Measurements from ENCODE around the gene STAT5B. TPM values are rescaled to one million over a fixed set of nuclear protein-coding genes. Genes with fewer than 3 reads are reported as not detected.
"Not testable (repeated sequence)": the region's sequence is repeated elsewhere in the genome, so short reads cannot be mapped to it uniquely, and the experiment has no call there.

The STAT5B gene
- total and polyA plus RNA-seq, 2 experiments from 2014 or later = 13.8 to 23.5 TPM

DNA sequence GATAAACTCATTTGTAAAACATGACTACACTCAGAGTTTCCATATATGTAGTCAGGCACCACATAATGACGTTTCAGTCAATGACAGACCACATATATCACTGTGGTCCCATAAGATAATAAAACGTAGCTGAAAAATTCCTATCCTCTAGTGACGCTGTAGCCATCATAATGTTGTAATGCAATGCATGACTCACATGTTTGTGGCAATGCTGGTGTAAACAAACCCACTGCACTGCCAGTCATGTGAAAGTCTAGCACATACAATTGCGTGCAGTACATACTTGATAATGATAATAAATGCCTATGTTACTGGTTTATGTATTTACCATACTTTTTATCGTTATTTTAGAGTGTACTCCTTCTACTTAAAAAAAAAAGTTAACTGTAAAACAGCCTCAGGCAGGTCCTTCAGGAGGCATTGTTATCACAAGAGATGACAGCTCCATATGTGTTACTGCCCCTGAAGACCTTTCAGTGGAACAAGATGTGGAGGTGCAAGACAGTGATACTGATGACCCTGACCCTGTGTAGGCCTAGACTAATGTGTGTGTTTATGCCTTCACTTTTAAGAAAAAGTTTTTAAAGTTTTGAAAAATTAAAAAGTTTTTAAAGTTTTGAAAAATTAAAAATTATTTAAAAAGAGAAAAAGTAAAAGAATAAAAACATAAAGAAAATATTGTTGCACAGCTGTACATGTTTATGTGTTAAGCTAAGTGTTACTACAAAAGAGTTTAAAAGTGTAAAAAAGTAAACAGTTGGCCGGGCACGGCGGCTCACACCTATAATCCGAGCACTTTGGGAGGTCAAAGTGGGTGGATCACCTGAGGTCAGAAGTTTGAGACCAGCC lies 9.0 kb downstream of the STAT5B start:
- no peaks in the 10 kb centered on the region for H3F3A ChIP-seq (ENCODE audit: insufficient read depth)
- H3K4me3 ChIP-seq = no peak overlapping the region
- H2AFZ ChIP-seq = no peak overlapping the region
- H3K9ac ChIP-seq = no peak overlapping the region
- H3K79me2 ChIP-seq (ENCODE audit: insufficient read depth) = peaks cover 80% of the 10 kb centered on the region
- H3K9me3 ChIP-seq (ENCODE audit: low read depth) = no peaks in the 10 kb centered on the region
- peak; percentile 84 for DNase-seq
- in situ Hi-C loops (cut with MboI) = no loop called here
- H3K27me3 ChIP-seq (replicated peaks; ENCODE audit: insufficient read depth) = no peaks in the 10 kb centered on the region
- H3K4me1 ChIP-seq (ENCODE audit: insufficient read depth) = peaks cover 12% of the 10 kb centered on the region
- H3K9me2 ChIP-seq (ENCODE audit: insufficient read depth) = no peaks in the 10 kb centered on the region
- no peaks in the 10 kb centered on the region for H3K36me3 ChIP-seq (ENCODE audit: low read depth)
- no peak overlapping the region for H3K4me2 ChIP-seq (ENCODE audit: unreplicated experiment)
- H4K20me1 ChIP-seq (ENCODE audit: insufficient read depth) = no peaks in the 10 kb centered on the region
- TF ChIP-seq EZH2phosphoT487 (IDR thresholded peaks at IDR 0.05; ENCODE audit: insufficient read depth, low read depth) (no peak), EZH2 (IDR thresholded peaks at IDR 0.05; ENCODE audit: insufficient read depth, poor library complexity, severe bottlenecking) (no peak)
- H3K27ac ChIP-seq = peak overlapping the region; percentile 60
- WGBS, 2 experiments (ENCODE audit: low coverage in 1 of 2, low lambda C conversion rate in 2 of 2, missing lambda C conversion rate in 2 of 2) = 66 to 67% methylated on average over 9 of the region's 9 CpGs

DNA sequence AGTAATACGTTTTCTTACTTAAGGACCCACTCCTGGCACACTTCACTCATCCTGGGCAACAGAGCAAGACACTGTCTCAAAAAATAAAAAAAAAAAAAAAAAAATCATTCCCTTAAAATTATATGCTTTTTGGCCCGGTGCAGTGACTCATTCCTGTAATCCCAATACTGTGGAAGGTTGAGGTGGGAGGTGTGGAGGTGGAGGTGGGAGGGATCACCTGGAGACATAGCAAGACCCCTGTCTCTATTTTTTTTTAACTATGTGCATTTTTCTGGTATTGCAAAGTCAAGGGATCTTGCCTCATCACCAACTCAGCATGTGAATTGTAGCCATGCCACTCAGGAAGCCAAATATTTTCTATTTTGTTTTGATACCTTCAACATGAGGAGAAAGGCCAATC lies 9.7 kb downstream of the STAT5B start:
- Histone ChIP-seq H2AFZ (no peak overlapping the region), H3K9me3 (ENCODE audit: low read depth) (no peaks in the 10 kb centered on the region), H4K20me1 (ENCODE audit: insufficient read depth) (no peaks in the 10 kb centered on the region), H3K9me2 (ENCODE audit: insufficient read depth) (no peaks in the 10 kb centered on the region), H3F3A (ENCODE audit: insufficient read depth) (no peaks in the 10 kb centered on the region), H3K4me2 (ENCODE audit: unreplicated experiment) (no peak overlapping the region), H3K27me3 (replicated peaks; ENCODE audit: insufficient read depth) (no peaks in the 10 kb centered on the region), H3K79me2 (ENCODE audit: insufficient read depth) (peaks cover 80% of the 10 kb centered on the region), H3K27ac (peak overlapping the region; percentile 60), H3K4me1 (ENCODE audit: insufficient read depth) (peaks cover 12% of the 10 kb centered on the region), H3K36me3 (ENCODE audit: low read depth) (no peaks in the 10 kb centered on the region), H3K9ac (peak overlapping the region; percentile 18; the same call in 1 of the 2 replicates), H3K4me3 (no peak overlapping the region)
- no peak for DNase-seq
- in situ Hi-C loops (cut with MboI) = no loop called here
- TF ChIP-seq EZH2phosphoT487 (IDR thresholded peaks at IDR 0.05; ENCODE audit: insufficient read depth, low read depth) (no peak), EZH2 (IDR thresholded peaks at IDR 0.05; ENCODE audit: insufficient read depth, poor library complexity, severe bottlenecking) (no peak)
- WGBS, 2 experiments (ENCODE audit: low coverage in 1 of 2, low lambda C conversion rate in 2 of 2, missing lambda C conversion rate in 2 of 2) = 25 to 36% methylated on average over 2 of the region's 2 CpGs

DNA sequence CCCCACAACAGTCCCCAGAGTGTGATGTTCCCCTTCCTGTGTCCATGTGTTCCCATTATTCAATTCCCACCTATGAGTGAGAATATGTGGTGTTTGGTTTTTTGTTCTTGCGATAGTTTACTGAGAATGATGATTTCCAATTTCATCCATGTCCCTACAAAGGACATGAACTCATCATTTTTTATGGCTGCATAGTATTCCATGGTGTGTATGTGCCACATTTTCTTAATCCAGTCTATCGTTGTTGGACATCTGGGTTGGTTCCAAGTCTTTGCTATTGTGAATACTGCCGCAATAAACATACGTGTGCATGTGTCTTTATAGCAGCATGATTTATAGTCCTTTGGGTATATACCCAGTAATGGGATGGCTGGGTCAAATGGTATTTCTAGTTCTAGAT lies 11.8 kb downstream of the STAT5B start:
- H3K27ac ChIP-seq; in situ Hi-C loops (cut with MboI): not testable (repeated sequence)
- peaks cover 78% of the 10 kb centered on the region for H3K79me2 ChIP-seq (ENCODE audit: insufficient read depth)

DNA sequence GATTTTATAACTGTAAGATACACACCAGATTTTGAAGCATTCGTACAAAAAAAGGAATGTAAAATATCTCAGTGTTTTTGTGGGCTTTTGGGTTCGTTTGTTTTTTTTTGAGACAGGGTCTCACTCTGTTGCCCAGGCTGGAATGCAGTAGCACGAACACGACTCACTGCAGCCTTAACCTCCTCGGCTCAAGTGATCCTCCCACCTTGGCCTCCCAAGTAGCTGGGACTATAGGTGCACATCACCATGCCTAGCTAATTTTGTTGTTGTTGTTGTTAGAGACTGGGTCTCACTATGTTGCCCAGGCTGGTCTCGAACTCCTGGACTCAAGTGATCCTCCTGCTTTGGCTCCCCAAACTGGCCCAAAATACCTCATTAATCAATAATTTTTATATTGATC lies 15.9 kb downstream of the STAT5B start:
- H3K4me1 ChIP-seq (ENCODE audit: insufficient read depth) = no peaks in the 10 kb centered on the region
- H3K36me3 ChIP-seq (ENCODE audit: low read depth) = no peaks in the 10 kb centered on the region
- H3K9ac ChIP-seq = no peak overlapping the region
- no peak overlapping the region for H2AFZ ChIP-seq
- no peaks in the 10 kb centered on the region for H3K9me2 ChIP-seq (ENCODE audit: insufficient read depth)
- no peak for DNase-seq
- 81 to 91% methylated on average over 6 of the region's 6 CpGs for WGBS, 2 experiments (ENCODE audit: low coverage in 1 of 2, low lambda C conversion rate in 2 of 2, missing lambda C conversion rate in 2 of 2)
- in situ Hi-C loops (cut with MboI) = no loop called here
- H4K20me1 ChIP-seq (ENCODE audit: insufficient read depth) = 0 out of 2 replicates have a peak, but pooled peaks cover 7% of the 10 kb centered on the region
- no peaks in the 10 kb centered on the region for H3K27me3 ChIP-seq (replicated peaks; ENCODE audit: insufficient read depth)
- H3F3A ChIP-seq (ENCODE audit: insufficient read depth) = 0 out of 2 replicates have a peak, but pooled peaks cover 2% of the 10 kb centered on the region
- H3K4me2 ChIP-seq (ENCODE audit: unreplicated experiment) = no peak overlapping the region
- TF ChIP-seq EZH2 (IDR thresholded peaks at IDR 0.05; ENCODE audit: insufficient read depth, poor library complexity, severe bottlenecking) (no peak), EZH2phosphoT487 (IDR thresholded peaks at IDR 0.05; ENCODE audit: insufficient read depth, low read depth) (no peak)
- H3K9me3 ChIP-seq (ENCODE audit: low read depth) = no peaks in the 10 kb centered on the region
- H3K27ac ChIP-seq = no peak overlapping the region
- no peak overlapping the region for H3K4me3 ChIP-seq
- H3K79me2 ChIP-seq (ENCODE audit: insufficient read depth) = peaks cover 76% of the 10 kb centered on the region

More for the DNA sequence above, 11.8 kb downstream of the STAT5B start:
- H3F3A ChIP-seq (ENCODE audit: insufficient read depth); H3K9me2 ChIP-seq (ENCODE audit: insufficient read depth); H3K9me3 ChIP-seq (ENCODE audit: low read depth); DNase-seq; H3K27me3 ChIP-seq (replicated peaks; ENCODE audit: insufficient read depth); H2AFZ ChIP-seq; H3K4me2 ChIP-seq (ENCODE audit: unreplicated experiment); H3K9ac ChIP-seq; H4K20me1 ChIP-seq (ENCODE audit: insufficient read depth); H3K4me1 ChIP-seq (ENCODE audit: insufficient read depth); H3K4me3 ChIP-seq; H3K36me3 ChIP-seq (ENCODE audit: low read depth): not testable (repeated sequence)
- WGBS, 2 experiments (ENCODE audit: low coverage in 1 of 2, low lambda C conversion rate in 2 of 2, missing lambda C conversion rate in 2 of 2) = 78 to 79% methylated on average over 3 to 4 of the region's 4 CpGs
